Liver (tissue), 9 donors: ENCODE measurements around the gene DOCK1. TPM values are rescaled to one million over a fixed set of nuclear protein-coding genes. Genes with fewer than 3 reads are reported as not detected.

Source experiments
- DNase-seq: peaks from one replicate; pipeline ENCODE4 v3.0.0-alpha.2; 2017; ENCODE audit warnings: low spot score
- H3K27ac ChIP-seq, 2 donors: one replicate each; pipeline ENCODE4 v1.7.0; 2013; ENCODE audit warnings: inconsistent platforms in 2 of 2, low read length in 2 of 2, control low read depth in 1 of 2, low read depth in 1 of 2, mild to moderate bottlenecking in 1 of 2
- H3K27me3 ChIP-seq, 4 donors: one replicate each; pipeline versions ENCODE4 v1.6.1 to v1.7.0; 2013; ENCODE audit warnings: low read length in 3 of 4, inconsistent platforms in 1 of 4, mild to moderate bottlenecking in 1 of 4, moderate library complexity in 1 of 4; ENCODE audit not compliant: control insufficient read depth in 4 of 4, insufficient read depth in 4 of 4
- H3K36me3 ChIP-seq, 4 donors: one replicate each; pipeline versions ENCODE4 v1.6.1 to v1.7.0; 2013; ENCODE audit warnings: low read length in 3 of 4, mild to moderate bottlenecking in 3 of 4, low read depth in 1 of 4, moderate library complexity in 1 of 4; ENCODE audit not compliant: control insufficient read depth in 4 of 4, insufficient read depth in 3 of 4
- H3K4me1 ChIP-seq, 4 donors: one replicate each; pipeline versions ENCODE4 v1.6.1 to v1.7.0; 2013; ENCODE audit warnings: low read length in 3 of 4, mild to moderate bottlenecking in 3 of 4, moderate library complexity in 1 of 4; ENCODE audit not compliant: control insufficient read depth in 4 of 4, insufficient read depth in 4 of 4
- H3K4me3 ChIP-seq, 3 donors: one replicate each; pipeline versions ENCODE4 v1.6.1 to v1.7.0; 2013; ENCODE audit warnings: low read length in 3 of 3, control low read depth in 1 of 3, low read depth in 1 of 3, mild to moderate bottlenecking in 1 of 3
- H3K9ac ChIP-seq, 2 donors: one replicate each; pipeline ENCODE4 v1.7.0; 2013; ENCODE audit warnings: low read length in 2 of 2, mild to moderate bottlenecking in 2 of 2, moderate library complexity in 2 of 2, control low read depth in 1 of 2, low read depth in 1 of 2
- H3K9me3 ChIP-seq, 4 donors: one replicate each; pipeline versions ENCODE4 v1.6.1 to v1.7.0; 2013; ENCODE audit warnings: low read length in 3 of 4; ENCODE audit not compliant: control insufficient read depth in 4 of 4
- FOXA1 ChIP-seq: IDR thresholded peaks from 2 replicates; pipeline ENCODE4 v1.6.1; 2016; ENCODE audit warnings: antibody characterized with exemption
- FOXA2 ChIP-seq: IDR thresholded peaks from 2 replicates; pipeline ENCODE4 v1.6.1; 2016; ENCODE audit warnings: antibody characterized with exemption
- GABPA ChIP-seq, 2 donors: IDR thresholded peaks in 1 of 2; conservative IDR thresholded peaks in 1 of 2; 2 replicates each; pipeline ENCODE4 v1.6.1; 2016; ENCODE audit warnings: antibody characterized with exemption in 2 of 2, mild to moderate bottlenecking in 1 of 2, moderate library complexity in 1 of 2
- NR2F2 ChIP-seq: IDR thresholded peaks from 2 replicates; pipeline ENCODE4 v1.6.1; 2016; ENCODE audit warnings: antibody characterized with exemption
- RXRA ChIP-seq, 2 donors: IDR thresholded peaks; 2 replicates each; pipeline ENCODE4 v1.6.1; 2017 to 2018; ENCODE audit warnings: antibody characterized with exemption in 2 of 2, mild to moderate bottlenecking in 1 of 2
- SP1 ChIP-seq: IDR thresholded peaks from 2 replicates; pipeline ENCODE4 v1.6.1; 2018; ENCODE audit warnings: antibody characterized with exemption, mild to moderate bottlenecking
- YY1 ChIP-seq: IDR thresholded peaks from 2 replicates; pipeline ENCODE4 v1.6.1; 2016; ENCODE audit warnings: antibody characterized with exemption, mild to moderate bottlenecking
- WGBS: extraction: QIAGEN DNeasy Blood & Tissue Kit; methylation state at CpG from one replicate; pipeline ENCODE4 v1.1.7; 2013; 5-methylcytosine and 5-hydroxymethylcytosine counted together
- polyA plus RNA-seq, 2 donors: library from polyadenylated mRNA; stranded (reverse) in 1 of 2; unstranded in 1 of 2; fragments of 200-250 nt in 1 of 2; fragments of >200 nt in 1 of 2; fragmentation: Nextera tagmentation in 1 of 2; extraction: Ambion mirVana in 1 of 2; gene quantifications; one replicate each; pipeline versions ENCODE4 v1.2.1 to v1.2.3, GENCODE V29; 2013 to 2015
- total RNA-seq, 2 donors: library from RNA; depleted of rRNA; stranded (reverse); fragments of >200 nt; gene quantifications; one replicate each; pipeline ENCODE4 v1.2.3, GENCODE V29; 2014
- TF ChIP-seq, protein P1 (sequence below): IDR thresholded peaks from 2 replicates; pipeline ENCODE4 v1.6.1; 2016; ENCODE audit warnings: antibody characterized with exemption
- TF ChIP-seq, protein P2 (sequence below): fragments of 150-350 bp; IDR thresholded peaks from 2 replicates; pipeline ENCODE4 v1.5.1; 2017; ENCODE audit warnings: improper control_type of control experiment, low read depth, low read length; ENCODE audit not compliant: missing input control
- TF ChIP-seq, protein P3 (sequence below): IDR thresholded peaks from 2 replicates; pipeline ENCODE4 v1.6.1; 2016; ENCODE audit warnings: antibody characterized with exemption
- TF ChIP-seq, protein P4 (sequence below): IDR thresholded peaks from 2 replicates; pipeline ENCODE4 v1.6.1; 2016; ENCODE audit warnings: antibody characterized with exemption, mild to moderate bottlenecking
- donor health status: healthy.
- donor health status: healthy.
- donor health status: healthy.
- donor health status: healthy.
- donor health status: healthy.

Gene DOCK1
- total and polyA plus RNA-seq, 4 donors: 3.8 to 28.8 (median 9.1) TPM

DNA sequence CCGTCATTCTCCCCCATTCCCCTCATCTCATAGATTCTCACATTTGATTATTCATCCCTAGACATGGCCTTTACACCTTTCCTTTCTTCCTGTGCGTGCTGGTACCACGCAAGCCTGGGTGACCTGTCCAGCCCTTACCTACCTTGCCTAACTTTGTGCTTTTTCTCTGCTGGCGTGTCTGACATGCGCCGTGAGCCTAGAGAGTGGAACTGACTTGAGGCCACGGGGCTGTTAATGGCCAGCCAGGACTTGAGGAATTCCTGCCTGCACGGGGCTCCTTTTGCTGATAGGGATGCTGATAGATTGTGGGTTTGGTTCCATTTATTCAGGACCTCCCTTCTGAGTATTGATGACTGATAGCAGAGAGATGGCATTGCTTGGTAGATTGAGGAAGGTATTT lies 134.2 kb downstream of the DOCK1 start:
- 96% methylated on average over 8 of the region's 8 CpGs for WGBS
- Histone ChIP-seq H3K27me3 (no peaks in the 10 kb centered on the region), H3K9ac (no peak overlapping the region), H3K27ac (no peak overlapping the region), H3K36me3 (peaks cover 1 to 57% (median 26%) of the 10 kb centered on the region in 4 donors), H3K4me1 (no peaks in the 10 kb centered on the region), H3K4me3 (no peak overlapping the region), H3K9me3 (no peaks in the 10 kb centered on the region)
- TF ChIP-seq, protein P1, sequence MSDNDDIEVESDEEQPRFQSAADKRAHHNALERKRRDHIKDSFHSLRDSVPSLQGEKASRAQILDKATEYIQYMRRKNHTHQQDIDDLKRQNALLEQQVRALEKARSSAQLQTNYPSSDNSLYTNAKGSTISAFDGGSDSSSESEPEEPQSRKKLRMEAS: no peak
- no peak for TF ChIP-seq SP1
- TF ChIP-seq NR2F2: no peak
- TF ChIP-seq, protein P2, sequence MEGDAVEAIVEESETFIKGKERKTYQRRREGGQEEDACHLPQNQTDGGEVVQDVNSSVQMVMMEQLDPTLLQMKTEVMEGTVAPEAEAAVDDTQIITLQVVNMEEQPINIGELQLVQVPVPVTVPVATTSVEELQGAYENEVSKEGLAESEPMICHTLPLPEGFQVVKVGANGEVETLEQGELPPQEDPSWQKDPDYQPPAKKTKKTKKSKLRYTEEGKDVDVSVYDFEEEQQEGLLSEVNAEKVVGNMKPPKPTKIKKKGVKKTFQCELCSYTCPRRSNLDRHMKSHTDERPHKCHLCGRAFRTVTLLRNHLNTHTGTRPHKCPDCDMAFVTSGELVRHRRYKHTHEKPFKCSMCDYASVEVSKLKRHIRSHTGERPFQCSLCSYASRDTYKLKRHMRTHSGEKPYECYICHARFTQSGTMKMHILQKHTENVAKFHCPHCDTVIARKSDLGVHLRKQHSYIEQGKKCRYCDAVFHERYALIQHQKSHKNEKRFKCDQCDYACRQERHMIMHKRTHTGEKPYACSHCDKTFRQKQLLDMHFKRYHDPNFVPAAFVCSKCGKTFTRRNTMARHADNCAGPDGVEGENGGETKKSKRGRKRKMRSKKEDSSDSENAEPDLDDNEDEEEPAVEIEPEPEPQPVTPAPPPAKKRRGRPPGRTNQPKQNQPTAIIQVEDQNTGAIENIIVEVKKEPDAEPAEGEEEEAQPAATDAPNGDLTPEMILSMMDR: no peak
- peak; percentile 10 for DNase-seq

DNA sequence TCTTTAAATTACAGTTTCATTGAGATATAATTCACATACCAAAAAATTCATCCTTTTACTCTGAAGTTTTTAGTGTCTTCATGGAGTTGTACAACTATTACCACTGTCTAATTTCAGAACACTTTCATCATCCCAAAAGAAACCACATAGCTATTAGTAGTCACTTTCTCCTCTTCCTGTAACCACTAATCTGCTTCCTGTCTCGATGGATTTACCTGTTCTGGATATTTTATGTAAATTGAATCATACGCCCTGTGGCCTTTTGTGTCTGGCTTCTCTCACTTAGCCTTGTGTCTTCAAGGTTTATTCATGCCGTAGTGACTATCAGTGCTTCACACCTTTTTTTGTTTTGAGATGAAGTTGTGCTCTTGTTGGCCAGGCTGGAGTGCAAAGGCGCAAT lies 135.5 kb downstream of the DOCK1 start:
- no peaks in the 10 kb centered on the region for H3K9me3 ChIP-seq
- TF ChIP-seq YY1: no peak
- no peak for TF ChIP-seq RXRA (IDR thresholded peaks at IDR 0.05)
- TF ChIP-seq, protein P3, sequence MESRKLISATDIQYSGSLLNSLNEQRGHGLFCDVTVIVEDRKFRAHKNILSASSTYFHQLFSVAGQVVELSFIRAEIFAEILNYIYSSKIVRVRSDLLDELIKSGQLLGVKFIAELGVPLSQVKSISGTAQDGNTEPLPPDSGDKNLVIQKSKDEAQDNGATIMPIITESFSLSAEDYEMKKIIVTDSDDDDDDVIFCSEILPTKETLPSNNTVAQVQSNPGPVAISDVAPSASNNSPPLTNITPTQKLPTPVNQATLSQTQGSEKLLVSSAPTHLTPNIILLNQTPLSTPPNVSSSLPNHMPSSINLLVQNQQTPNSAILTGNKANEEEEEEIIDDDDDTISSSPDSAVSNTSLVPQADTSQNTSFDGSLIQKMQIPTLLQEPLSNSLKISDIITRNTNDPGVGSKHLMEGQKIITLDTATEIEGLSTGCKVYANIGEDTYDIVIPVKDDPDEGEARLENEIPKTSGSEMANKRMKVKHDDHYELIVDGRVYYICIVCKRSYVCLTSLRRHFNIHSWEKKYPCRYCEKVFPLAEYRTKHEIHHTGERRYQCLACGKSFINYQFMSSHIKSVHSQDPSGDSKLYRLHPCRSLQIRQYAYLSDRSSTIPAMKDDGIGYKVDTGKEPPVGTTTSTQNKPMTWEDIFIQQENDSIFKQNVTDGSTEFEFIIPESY: no peak
- no peak for TF ChIP-seq FOXA1
- TF ChIP-seq, protein P4, sequence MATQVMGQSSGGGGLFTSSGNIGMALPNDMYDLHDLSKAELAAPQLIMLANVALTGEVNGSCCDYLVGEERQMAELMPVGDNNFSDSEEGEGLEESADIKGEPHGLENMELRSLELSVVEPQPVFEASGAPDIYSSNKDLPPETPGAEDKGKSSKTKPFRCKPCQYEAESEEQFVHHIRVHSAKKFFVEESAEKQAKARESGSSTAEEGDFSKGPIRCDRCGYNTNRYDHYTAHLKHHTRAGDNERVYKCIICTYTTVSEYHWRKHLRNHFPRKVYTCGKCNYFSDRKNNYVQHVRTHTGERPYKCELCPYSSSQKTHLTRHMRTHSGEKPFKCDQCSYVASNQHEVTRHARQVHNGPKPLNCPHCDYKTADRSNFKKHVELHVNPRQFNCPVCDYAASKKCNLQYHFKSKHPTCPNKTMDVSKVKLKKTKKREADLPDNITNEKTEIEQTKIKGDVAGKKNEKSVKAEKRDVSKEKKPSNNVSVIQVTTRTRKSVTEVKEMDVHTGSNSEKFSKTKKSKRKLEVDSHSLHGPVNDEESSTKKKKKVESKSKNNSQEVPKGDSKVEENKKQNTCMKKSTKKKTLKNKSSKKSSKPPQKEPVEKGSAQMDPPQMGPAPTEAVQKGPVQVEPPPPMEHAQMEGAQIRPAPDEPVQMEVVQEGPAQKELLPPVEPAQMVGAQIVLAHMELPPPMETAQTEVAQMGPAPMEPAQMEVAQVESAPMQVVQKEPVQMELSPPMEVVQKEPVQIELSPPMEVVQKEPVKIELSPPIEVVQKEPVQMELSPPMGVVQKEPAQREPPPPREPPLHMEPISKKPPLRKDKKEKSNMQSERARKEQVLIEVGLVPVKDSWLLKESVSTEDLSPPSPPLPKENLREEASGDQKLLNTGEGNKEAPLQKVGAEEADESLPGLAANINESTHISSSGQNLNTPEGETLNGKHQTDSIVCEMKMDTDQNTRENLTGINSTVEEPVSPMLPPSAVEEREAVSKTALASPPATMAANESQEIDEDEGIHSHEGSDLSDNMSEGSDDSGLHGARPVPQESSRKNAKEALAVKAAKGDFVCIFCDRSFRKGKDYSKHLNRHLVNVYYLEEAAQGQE: no peak
- no peak for TF ChIP-seq NR2F2
- no peak overlapping the region for H3K9ac ChIP-seq
- no peak for DNase-seq
- no peaks in the 10 kb centered on the region for H3K27me3 ChIP-seq
- H3K4me3 ChIP-seq: no peak overlapping the region
- H3K4me1 ChIP-seq: no peaks in the 10 kb centered on the region
- no peak overlapping the region for H3K27ac ChIP-seq
- WGBS: 90% methylated on average over 4 of the region's 4 CpGs
- peaks cover 7 to 54% (median 25%) of the 10 kb centered on the region in 4 donors for H3K36me3 ChIP-seq

DNA sequence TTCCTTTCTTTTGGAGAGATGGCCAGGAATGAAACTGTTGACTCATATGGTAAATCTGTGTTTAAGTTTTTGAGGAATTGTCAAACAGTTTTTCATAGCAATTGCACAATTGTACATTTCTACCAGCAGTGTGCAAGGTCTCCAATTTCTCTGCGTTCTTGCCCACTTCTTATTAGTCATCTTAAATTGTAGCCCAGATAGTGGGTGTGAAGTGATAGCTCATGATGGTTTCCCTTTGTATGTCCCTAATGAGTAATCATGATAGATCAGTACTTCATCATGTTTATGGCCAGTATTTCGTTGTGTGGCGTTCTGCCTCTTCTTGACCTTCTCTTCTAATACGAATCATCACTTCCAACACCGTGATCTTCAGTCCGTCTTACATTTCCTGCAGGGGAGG lies 136.3 kb downstream of the DOCK1 start:
- Histone ChIP-seq H3K4me1 (no peaks in the 10 kb centered on the region), H3K9me3 (no peaks in the 10 kb centered on the region), H3K9ac (no peak overlapping the region), H3K27ac (no peak overlapping the region), H3K4me3 (no peak overlapping the region), H3K36me3 (peaks cover 8 to 54% (median 25%) of the 10 kb centered on the region in 4 donors), H3K27me3 (no peaks in the 10 kb centered on the region)
- 89% methylated on average over 6 of the region's 6 CpGs for WGBS
- TF ChIP-seq GABPA (IDR thresholded peaks at IDR 0.05 in 1 of 2, conservative IDR thresholded peaks at IDR 0.05 in 1 of 2) (no peak), SP1 (no peak), FOXA2 (no peak)
- TF ChIP-seq, protein P4: no peak
- TF ChIP-seq, protein P1: no peak
- DNase-seq: no peak
